Right ventricle myocardium inferior (tissue), 1 donor: ENCODE results near the gene FMN2. TPM values are rescaled to one million over a fixed set of nuclear protein-coding genes. Genes with fewer than 3 reads are reported as not detected.

Source experiments
- ATAC-seq: fragments of 200-7000 bp; cut with Tn5 transposase; one replicate; pipeline ENCODE4 v1.9.1; 2020; ENCODE audit warnings: mild to moderate bottlenecking, moderate library complexity
- DNase-seq: peaks from one replicate; pipeline ENCODE4 v3.0.0; 2021; ENCODE audit errors: missing footprints
- intact Hi-C: fragments of 100-400 bp; cut with DNase I; formaldehyde crosslinking; loops from one replicate; pipeline ENCODE4 v1.11.0; 2022
- total RNA-seq: library from RNA; stranded (reverse); fragmentation: NEBNext Ultra II Directional; extraction: Animal tissue kit (Norgen Biotek cat#: 25700); gene quantifications from one replicate; pipeline ENCODE4 v1.2.1, GENCODE V29; 2021
- donor health status: DM: no; HTN: yes; CAD: no; lungs with severe emphysema.

The FMN2 gene
- total RNA-seq, 1 donor from 2014 or later = not detected

DNA sequence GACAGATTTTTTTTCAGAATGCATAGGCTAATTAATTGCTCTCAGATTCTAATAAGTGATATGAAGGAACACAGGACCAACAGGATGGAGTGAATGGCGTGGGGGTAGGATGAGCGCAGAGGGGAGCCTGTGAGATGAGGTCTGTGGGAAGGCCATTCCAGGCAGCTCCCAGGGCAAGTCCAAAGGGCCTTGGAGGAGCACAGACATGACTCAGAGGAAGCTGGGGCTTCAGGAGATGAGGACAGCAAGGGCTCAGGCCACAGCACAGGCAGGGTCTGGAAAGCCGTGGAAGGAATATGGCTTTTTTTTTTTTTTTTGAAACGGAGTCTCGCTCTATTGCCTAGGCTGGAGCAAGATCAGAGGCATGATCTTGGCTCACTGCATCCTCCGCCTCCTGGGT, 35.1 kb downstream of the FMN2 start:
- ATAC-seq (no peak), DNase-seq (no peak)
- intact Hi-C loops = no loop called here

DNA sequence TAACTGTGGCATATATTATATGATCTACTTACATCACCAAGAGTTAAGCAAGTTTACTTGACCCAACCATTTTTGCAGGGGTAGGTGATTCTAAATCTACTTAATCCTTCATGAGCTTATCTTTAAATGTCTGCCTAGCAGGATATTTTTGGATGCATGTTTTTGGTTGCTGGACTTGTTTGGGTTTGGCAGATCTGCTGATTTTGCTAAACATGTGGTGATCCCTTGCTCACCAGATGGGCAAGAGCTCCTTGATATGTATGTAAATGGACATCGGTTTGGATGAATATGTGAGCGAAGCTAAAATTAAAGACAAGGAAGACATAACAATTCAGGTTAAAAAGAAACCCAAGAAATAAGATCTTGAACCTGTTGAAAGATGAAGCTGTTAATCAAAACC, 36.7 kb downstream of the FMN2 start:
- no peak for DNase-seq
- intact Hi-C loops = no loop called here
- no peak for ATAC-seq

DNA sequence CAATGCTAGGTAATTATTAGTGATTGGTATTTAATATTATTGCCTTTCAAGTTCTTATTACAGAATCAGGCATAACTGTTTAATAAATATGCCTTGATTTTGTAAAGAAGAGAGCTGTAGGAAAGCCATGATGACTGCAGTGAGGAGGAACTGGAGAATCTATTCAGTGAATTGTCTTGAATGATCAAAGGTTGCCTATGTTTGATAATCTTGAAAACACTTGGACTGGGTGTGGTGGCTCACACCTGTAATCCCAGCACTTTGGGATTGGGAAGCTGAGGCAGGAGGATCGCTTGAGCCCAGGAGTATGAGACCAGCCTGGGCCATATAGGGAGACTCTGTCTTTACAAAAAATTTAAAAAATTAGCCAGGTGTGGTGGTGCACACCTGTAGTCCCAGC, 42.4 kb downstream of the FMN2 start:
- intact Hi-C loops = no loop called here
- no peak for ATAC-seq
- no peak for DNase-seq

DNA sequence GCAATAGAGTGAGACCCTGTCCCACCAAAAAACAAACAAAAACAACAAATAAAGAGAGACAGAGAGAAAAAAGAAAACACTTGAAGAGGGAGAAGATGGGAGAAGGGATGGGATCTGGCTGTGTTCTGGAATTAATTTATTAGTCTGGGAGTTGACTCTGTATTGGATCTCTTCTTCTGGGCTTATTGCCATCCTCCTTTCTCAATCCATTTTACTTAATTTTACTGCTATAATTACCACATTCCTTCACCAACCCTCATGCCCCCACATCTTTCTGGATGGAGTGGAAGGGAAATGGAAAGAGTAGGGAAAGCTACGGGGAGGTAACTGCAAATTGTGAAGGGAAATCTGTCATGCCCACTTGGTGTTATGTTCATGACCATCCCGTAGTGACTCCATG, 42.9 kb downstream of the FMN2 start:
- intact Hi-C loops = no loop called here
- no peak for DNase-seq
- no peak for ATAC-seq

DNA sequence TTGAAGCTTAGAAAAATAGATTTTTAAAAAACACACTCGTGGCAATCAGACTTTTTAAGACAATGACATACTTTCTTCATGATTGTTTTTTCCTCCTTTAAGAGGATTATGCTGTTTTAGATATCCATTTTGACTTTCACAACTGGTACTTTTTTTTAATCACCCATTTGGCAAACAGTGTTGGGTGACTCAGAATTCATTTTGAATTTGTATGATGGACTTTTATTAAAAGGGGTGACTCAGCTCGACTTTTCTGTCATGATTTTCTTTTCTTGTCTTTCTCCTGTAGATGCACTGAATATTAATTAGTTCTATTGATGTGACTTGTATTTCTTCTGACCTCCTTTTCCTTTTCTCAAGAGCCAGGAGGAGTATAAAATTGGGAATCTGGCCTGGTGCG, 44.7 kb downstream of the FMN2 start:
- intact Hi-C loops = no loop called here
- ATAC-seq = no peak
- DNase-seq = no peak

DNA sequence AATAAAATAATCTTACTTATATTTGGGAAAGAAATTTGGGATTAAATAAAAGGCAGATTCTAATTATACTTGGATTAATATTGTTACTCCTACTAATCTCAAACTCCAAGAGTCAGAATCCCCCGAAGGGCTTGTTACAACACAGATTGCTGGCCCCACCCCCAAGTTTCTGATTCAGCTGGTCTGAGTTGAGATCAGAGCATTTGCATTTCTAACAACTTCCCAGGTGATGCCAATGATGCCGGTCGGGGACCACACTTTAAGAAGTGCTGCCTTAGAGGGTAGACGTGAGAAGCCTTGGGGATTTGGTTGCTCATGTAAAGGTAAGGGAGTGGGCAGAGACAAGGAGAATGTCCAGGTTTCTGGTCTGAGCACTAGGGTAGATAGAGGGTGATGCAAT, 47.2 kb downstream of the FMN2 start:
- intact Hi-C loops = no loop called here

DNA sequence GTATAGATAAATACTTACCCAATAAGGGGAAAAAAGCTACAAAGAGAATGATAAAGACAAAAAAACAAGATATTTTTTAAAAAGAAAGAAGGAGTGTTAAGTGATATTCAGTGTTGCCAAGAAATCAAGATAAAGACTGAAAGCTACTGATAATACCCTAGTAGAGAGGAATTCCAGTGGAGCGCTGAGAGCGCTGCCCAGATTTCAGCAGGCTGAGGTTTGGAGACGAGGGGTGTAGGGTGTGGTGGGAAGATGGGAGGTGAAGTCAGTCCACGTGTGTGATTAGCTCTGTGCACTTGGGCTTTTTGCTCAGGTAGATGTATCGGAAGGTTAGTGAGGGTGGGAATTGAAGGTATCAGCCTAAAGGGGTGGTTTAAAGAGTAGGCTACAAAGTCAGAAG, 47.8 kb downstream of the FMN2 start:
- intact Hi-C loops = no loop called here

More for the DNA sequence above, 47.2 kb downstream of the FMN2 start:
- ATAC-seq = no peak
- DNase-seq = no peak

DNA sequence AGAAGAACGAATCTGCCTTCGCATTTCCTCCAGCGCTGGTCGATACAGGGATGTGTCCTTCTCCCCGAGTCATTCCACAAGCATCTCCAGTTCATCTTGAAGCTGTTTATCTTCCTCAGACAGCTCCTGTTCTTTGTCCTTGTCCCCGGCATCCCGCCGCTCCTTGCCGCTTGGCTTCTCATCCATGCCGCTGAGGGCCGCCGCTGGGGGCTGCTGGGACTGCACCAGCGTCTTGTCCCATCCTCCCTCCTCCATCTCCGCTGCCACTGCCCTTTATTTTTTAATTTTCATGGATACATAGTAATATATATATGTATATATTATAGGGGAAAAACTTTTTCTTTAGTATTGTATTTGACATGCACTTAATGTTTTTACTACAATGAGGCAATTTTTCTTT, 53.4 kb downstream of the FMN2 start:
- no peak for DNase-seq
- ATAC-seq = no peak
- intact Hi-C loops = loop anchor here (5.0 kb wide), 1 partner anchor 118 kb away; no protein-coding TSS in a partner anchor

More for the DNA sequence above, 47.8 kb downstream of the FMN2 start:
- DNase-seq (no peak), ATAC-seq (no peak)

DNA sequence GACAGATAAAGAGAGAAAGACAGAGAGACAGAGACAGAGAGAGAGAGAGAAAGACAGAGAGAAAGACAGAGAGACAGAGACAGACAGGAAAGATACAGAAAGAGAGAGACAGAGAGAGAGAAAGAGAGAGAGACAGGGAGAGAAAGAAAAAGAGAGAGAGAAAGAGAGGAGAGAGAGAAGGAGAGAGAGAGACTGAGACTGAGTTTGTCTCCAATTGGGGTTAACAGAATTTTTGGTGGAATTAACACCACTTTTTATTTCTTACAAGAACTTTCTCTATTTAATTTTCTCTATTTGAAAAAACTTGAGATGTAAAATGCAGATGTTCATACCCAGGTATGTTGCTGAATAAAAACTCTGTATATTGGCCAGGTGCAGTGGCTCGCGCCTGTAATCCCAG, 56.6 kb downstream of the FMN2 start:
- intact Hi-C loops = loop anchor here (5.0 kb wide), 1 partner anchor 121 kb away; no protein-coding TSS in a partner anchor
- DNase-seq = no peak
- no peak for ATAC-seq

DNA sequence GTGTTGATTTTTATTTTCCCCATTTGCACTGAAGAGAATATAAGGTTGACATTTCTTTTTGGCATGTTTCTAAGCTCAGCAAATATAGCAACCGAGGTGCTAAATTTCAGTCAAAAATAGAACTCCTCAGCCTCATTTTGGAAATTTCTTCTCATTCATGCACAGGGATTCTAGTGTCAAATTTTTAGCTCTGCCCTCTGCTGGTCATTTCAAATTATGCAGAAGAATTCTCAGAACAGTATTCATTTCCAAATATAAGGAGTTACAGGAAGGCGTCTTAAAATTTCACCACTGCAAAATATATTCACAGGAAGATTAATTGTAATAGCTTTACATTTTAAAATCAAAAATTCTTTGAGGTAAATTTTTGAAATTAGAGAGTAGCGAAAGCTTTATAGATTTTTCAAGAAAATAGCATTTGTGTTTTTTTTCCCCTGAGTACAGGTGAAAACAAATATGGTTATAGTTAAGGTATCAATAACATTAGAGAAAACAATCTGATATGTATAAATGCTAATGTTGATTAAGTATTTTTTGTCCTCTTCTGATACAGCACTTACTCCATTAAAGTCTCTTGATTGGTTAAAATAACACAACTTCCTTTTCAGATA, 57.9 kb downstream of the FMN2 start:
- intact Hi-C loops = loop anchor here (5.0 kb wide), 1 partner anchor 122 kb away; no protein-coding TSS in a partner anchor
- ATAC-seq = no peak
- DNase-seq = no peak

DNA sequence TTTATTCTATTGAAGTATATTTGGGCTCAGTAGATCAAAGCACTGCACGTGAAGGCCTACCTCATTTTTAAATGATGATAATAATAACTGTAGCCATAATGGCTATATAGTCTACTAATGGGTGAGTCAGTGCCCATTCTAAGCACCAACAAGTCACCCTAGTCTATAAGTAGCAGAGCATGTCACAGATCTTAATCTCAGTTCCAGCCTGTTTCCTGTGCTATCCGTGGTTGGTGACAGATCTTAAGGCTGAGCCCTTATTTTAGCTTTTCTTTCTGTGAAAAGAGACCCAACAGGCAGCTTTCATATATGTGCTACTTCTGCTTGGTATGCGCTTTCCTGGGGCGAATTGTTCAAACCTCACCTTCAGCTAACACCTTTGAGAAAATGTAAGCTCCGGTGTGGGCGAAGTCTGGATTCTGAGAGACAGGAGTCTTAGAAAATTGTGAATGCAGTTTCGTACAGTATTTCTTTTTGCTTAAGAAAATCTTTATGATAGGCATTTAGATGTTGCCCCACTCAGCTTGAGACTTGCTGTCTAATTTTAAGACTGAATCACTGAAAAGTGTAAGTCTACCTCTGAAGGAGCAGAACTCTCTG, 59.6 kb downstream of the FMN2 start:
- intact Hi-C loops = no loop called here
- DNase-seq = no peak
- no peak for ATAC-seq

DNA sequence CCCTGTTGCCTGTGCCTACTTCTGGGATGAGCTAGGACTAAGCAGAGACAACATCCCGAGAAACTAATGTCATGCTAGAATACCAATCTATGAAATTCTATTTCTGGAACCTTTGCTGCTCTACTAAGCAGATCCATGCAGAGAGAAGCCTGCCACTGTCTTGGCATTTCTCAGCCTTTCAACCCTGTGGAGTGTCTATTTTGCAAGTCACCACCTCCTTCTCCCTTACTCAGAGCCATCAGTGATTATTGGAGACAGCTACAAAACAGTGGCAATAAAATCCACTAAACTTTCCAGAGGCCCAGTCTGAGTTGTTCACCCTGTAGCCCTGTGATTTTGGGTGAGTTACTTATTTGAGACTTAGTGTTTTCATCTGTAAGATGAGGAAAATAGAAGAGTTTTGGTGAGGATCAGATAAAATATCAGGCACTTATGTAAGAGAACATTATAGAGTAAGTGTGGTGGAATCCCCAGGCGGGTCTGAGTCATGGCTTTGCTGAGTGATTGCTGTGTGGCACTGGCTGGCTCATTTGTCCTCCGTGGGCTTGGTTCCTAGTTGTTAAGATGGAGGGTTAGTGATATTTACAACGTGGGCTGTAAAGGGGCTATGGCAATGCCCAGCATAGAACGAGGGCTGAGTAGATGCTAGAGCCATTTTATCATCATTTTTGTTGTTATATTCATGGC, 61.1 kb downstream of the FMN2 start:
- intact Hi-C loops = no loop called here
- no peak for ATAC-seq
- no peak for DNase-seq

DNA sequence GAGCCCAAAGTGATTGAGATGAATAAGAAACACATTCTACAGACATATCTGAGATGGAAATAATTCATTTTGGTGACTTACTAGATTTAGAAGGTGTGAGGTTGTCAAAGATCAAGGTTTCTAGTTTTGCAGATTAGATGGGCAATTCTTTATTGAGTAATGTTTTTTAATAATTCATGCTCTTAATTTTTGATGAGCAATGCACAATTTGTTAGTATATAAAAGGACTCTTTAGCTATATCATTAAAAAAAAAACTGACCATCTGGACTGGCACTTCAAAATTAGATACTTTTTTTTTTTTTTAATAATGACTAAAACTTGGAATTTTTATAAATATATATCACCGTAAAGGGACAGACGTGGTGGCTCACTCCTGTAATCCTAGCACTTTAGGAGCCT, 63.9 kb downstream of the FMN2 start:
- DNase-seq (no peak), ATAC-seq (no peak)
- intact Hi-C loops = no loop called here

DNA sequence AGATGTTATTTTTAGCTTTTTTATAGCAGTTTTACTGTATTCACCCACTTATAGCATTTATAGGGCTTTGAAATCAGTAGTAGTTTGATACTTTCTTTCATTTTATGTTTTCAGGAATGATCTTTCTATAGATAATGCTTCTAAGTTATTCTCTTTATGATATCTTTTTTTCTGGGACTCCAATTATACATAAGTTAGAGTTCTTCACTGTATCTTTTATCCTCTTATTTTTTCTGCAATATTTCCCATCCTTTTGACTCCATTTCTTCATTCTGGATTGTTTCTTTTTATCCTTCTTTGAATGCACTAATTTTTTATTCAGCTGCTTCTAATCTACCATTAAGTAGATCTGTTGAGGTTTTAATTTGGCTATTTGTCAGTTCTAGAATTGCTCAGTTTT, 73.1 kb downstream of the FMN2 start:
- intact Hi-C loops = no loop called here
- ATAC-seq = no peak
- no peak for DNase-seq

DNA sequence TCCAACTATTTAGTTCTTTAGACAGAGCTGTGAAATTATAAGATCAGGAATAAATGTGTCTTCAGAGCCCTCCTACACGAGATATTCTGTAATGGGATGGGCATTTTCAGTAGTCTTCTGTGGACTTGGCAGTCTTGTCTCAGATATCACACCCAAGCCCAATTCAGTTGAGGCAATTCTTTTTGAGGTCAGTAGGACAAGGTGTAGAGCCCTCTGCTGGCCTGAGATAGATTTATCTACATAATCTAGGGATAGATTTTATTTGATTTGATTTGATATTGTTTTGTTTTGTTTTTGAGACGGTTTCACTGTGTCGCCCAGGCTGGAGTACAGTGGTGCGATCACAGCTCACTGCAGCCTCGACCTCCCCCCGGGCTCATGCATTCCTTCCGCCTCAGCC, 77.5 kb downstream of the FMN2 start:
- ATAC-seq (no peak), DNase-seq (no peak)
- intact Hi-C loops = no loop called here

DNA sequence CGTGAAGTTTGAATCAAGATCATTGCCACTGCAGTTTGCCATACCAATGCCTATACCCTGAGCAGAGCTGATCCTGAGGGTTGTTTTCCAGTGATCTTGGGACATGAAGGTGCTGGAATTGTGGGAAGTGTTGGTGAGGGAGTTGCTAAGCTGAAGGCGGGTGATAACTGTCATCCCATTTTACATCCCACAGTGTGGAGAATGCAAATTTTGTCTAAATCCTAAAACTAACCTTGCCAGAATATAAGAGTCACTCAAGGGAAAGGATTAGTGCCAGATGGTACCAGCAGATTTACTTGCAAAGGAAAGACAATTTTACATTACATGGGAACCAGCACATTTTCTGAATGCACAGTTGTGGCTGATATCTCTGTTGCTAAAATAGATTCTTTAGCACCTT, 78.6 kb downstream of the FMN2 start:
- intact Hi-C loops = no loop called here
- DNase-seq = no peak
- ATAC-seq = no peak

DNA sequence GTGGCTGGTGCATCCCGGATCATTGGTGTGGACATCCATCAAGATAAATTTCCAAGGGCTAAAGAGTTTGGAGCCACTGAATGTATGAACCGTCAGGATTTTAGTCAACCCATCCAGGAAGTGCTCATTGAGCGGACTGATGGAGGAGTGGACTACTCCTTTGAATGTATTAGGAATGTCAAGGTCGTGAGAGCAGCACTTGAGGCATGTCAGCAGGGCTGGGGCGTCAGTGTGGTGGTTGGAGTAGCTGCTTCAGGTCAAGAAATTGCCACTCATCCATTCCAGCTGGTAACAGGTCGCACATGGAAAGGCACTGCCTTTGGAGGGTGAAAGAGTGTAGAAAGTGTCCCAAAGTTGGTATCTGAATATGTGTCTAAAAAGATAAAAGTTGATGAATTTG, 79.1 kb downstream of the FMN2 start:
- DNase-seq (no peak), ATAC-seq (no peak)
- intact Hi-C loops = no loop called here

DNA sequence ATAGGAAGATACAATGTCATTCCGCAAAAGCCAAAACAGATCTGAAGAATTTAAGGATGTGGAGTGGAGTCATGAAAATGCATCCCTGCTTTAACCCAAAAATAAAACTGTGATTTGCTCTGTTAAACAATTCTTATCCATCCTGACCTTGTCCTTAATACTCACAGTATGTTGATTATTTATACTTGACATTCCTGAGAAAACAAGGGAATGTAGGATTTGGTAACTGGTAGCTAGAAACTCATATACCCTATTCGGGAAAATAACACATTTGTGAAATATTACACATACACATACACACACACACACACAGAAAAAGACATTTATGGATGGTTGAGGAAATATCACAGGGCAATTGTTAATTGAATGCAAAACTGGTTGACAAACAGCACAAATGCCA, 80.2 kb downstream of the FMN2 start:
- intact Hi-C loops = no loop called here
- no peak for DNase-seq
- no peak for ATAC-seq

DNA sequence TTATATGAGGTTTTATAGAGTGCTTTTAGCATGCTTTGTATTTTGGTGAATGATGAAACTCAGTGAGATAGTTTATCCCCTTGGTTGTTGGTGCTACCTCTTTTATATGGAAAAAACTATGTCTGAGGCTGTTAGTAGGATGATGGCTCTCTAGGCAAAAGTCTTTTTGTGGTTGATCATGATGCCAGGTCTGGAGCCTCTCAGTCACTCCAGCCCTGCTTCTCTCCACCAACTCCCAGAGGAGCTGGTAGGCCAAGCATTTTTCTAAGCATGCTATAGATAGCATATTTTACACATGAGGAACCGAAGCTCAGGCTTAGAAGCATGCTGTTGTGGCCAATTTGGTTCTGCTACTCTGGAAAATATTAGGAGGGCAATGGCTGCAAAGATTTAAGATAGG, 82.2 kb downstream of the FMN2 start:
- ATAC-seq = no peak

DNA sequence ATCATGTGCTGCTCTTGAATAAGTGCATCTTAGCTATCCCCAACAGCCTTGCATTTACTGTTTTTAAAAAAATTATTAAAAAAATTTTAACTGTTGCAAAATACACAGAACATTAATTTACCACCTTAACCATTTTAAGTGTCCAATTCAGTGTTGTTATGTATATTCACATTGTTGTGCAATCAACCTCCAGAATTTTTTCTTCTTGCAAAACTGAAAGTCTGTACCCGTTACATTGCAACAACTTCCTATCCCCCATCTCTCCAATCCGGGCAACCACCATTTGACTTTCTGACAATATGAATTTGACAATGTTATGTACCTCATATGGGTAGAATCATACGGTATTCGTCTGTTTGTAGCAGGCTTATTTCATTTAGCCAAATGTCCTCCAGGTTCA, 83.1 kb downstream of the FMN2 start:
- intact Hi-C loops = no loop called here
- no peak for ATAC-seq
- DNase-seq = no peak

More for the DNA sequence above, 82.2 kb downstream of the FMN2 start:
- intact Hi-C loops = no loop called here
- DNase-seq = no peak
